ENCODE data around the gene TFIP11.

The TFIP11 gene

DNA sequence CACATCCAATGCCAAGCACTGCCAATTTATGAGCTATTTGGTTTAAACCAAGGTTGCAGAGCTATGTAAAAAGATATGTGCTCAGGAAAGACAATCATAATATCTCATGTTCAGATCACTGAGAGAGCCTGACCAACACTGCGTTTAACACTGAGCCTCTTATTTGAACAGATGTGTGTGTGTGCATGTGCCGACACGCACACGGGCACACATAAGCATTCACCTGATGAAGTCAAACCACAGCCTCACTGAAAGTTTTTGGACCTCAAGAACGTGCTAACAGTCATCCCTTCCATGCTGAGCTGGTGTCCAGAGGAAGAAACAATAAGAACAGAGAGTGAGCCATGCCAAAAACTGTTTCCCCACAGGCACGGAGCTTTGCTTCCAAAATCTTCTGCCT lies 52.1 kb downstream of the TFIP11 start:
- H3K79me2 ChIP-seq: no peaks in the 10 kb centered on the region
- no peaks in the 10 kb centered on the region for H3K27me3 ChIP-seq (ENCODE audit: control insufficient read depth, insufficient read depth, low read length)
- no peaks in the 10 kb centered on the region for H3K36me3 ChIP-seq (ENCODE audit: control insufficient read depth, insufficient read depth, low read length)
- no peaks in the 10 kb centered on the region for H3K4me1 ChIP-seq
- TF ChIP-seq, protein P1, sequence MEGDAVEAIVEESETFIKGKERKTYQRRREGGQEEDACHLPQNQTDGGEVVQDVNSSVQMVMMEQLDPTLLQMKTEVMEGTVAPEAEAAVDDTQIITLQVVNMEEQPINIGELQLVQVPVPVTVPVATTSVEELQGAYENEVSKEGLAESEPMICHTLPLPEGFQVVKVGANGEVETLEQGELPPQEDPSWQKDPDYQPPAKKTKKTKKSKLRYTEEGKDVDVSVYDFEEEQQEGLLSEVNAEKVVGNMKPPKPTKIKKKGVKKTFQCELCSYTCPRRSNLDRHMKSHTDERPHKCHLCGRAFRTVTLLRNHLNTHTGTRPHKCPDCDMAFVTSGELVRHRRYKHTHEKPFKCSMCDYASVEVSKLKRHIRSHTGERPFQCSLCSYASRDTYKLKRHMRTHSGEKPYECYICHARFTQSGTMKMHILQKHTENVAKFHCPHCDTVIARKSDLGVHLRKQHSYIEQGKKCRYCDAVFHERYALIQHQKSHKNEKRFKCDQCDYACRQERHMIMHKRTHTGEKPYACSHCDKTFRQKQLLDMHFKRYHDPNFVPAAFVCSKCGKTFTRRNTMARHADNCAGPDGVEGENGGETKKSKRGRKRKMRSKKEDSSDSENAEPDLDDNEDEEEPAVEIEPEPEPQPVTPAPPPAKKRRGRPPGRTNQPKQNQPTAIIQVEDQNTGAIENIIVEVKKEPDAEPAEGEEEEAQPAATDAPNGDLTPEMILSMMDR (IDR thresholded peaks at IDR 0.05): no peak
- H3K4me3 ChIP-seq (ENCODE audit: low read depth, low read length): no peak overlapping the region
- H3K4me2 ChIP-seq (ENCODE audit: low read length): no peak overlapping the region
- no peak overlapping the region for H2AFZ ChIP-seq
- no peak overlapping the region for H3K9ac ChIP-seq
- H3K27ac ChIP-seq: no peak overlapping the region
- no peaks in the 10 kb centered on the region for H3K9me3 ChIP-seq (ENCODE audit: control insufficient read depth, low read length)

DNA sequence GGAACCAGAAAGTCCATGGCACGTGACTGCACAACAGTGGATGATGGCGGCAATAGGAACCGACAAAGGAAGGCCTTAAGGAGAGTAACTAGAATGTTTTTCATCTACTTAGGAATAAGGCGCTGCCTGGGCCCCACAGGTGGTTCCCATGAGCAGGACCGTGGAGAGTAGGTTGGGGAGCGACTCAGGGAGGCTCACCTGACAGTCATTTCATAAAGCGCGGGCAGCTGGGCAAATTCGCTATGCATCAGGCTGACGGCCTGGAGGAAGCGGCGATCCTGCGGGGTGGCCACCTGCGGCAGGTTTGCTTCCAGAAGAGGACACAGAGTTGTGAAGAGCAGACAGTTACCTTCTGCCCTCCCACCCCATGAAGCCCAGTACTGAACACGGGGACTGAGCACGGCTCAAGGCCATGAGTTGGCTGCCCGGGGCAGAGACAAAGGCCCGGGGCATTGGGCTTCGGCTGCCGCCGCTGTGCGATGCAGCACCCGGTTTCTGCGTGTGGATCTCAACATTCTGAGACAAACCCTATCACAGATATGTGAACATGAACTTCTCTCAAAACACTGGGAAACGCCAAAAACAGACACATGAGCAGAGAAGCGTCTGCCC lies 54.5 kb downstream of the TFIP11 start:
- Histone ChIP-seq H3K9ac (no peak overlapping the region), H3K79me2 (no peaks in the 10 kb centered on the region), H3K27me3 (ENCODE audit: control insufficient read depth, insufficient read depth, low read length) (no peaks in the 10 kb centered on the region), H3K27ac (no peak overlapping the region), H2AFZ (no peak overlapping the region), H3K9me3 (ENCODE audit: control insufficient read depth, low read length) (no peaks in the 10 kb centered on the region), H3K36me3 (ENCODE audit: control insufficient read depth, insufficient read depth, low read length) (no peaks in the 10 kb centered on the region), H3K4me1 (no peaks in the 10 kb centered on the region), H3K4me3 (ENCODE audit: low read depth, low read length) (no peak overlapping the region), H3K4me2 (ENCODE audit: low read length) (no peak overlapping the region)
- TF ChIP-seq, protein P1 (IDR thresholded peaks at IDR 0.05): no peak

DNA sequence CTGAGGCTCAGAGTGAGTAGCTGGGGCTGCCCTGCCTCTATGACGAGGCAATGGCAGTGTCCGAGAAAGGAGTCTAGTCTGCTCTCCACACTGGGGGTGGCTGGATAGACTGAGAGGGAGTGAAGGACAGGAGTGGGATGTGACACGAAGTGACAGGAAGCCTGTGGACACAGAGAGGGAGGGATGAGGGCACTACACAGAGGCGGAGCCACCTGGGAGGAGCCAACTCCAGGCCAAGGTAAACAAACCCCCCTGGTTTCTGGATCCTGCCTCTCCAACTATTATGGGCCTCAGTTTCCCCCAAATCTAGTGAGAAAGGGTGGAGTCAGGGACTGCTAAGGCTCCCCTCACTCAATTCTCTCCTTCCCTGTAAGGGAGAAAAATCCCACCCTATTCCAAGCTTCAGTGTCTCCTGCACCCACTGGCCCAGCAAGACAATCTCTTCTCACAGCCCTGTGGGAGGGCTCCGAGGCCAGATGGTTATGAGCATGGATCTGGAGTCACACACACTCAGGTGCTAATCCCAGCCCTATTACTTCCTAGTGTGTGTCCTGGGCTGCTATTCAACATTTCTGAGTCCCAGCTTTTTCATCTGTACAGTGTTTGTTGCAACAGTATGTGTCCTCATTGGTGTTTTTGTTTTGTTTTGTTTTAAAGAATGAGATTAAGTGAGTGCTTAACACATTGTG lies 58.3 kb downstream of the TFIP11 start:
- Histone ChIP-seq H3K4me1 (no peaks in the 10 kb centered on the region), H3K9ac (no peak overlapping the region), H3K79me2 (no peaks in the 10 kb centered on the region), H3K27ac (no peak overlapping the region), H3K4me2 (ENCODE audit: low read length) (no peak overlapping the region), H2AFZ (no peak overlapping the region), H3K4me3 (ENCODE audit: low read depth, low read length) (no peak overlapping the region), H3K27me3 (ENCODE audit: control insufficient read depth, insufficient read depth, low read length) (no peaks in the 10 kb centered on the region), H3K36me3 (ENCODE audit: control insufficient read depth, insufficient read depth, low read length) (no peaks in the 10 kb centered on the region), H3K9me3 (ENCODE audit: control insufficient read depth, low read length) (no peaks in the 10 kb centered on the region)
- TF ChIP-seq, protein P1 (IDR thresholded peaks at IDR 0.05): no peak

DNA sequence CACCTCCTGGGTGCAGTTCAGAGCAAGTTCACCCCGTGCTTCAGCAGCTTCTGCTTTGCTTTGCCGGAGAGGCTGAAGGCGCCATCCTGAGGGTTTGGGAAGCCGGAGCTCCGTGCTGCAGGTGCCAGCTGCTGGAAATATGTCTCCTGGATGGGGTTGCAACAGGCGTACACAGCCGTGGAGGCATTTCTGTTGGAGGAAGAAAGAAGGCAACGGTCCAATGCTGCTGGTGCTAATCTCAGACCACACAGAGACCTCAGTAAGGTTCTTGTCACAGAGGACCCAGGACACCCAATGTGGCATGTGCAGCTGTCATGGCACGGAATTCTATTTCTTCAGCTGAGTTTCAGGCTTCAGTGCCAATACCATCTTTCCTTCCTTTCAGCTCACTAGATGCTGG lies 59.1 kb downstream of the TFIP11 start:
- TF ChIP-seq, protein P1 (IDR thresholded peaks at IDR 0.05): no peak
- Histone ChIP-seq H3K9ac (no peak overlapping the region), H3K79me2 (no peaks in the 10 kb centered on the region), H3K9me3 (ENCODE audit: control insufficient read depth, low read length) (no peaks in the 10 kb centered on the region), H3K36me3 (ENCODE audit: control insufficient read depth, insufficient read depth, low read length) (no peaks in the 10 kb centered on the region), H3K4me3 (ENCODE audit: low read depth, low read length) (no peak overlapping the region), H3K27me3 (ENCODE audit: control insufficient read depth, insufficient read depth, low read length) (no peaks in the 10 kb centered on the region), H3K4me2 (ENCODE audit: low read length) (no peak overlapping the region), H3K27ac (no peak overlapping the region), H3K4me1 (no peaks in the 10 kb centered on the region), H2AFZ (no peak overlapping the region)
